ENCODE measurements around the gene TAS2R20.

The TAS2R20 gene

GRCh38 chr12:10960211-10960610 is 37.9 kb downstream of the TAS2R20 start:
- no peak for DNase-seq (ENCODE audit: low read depth in 2 of 3, low spot score in 2 of 3)

- DNase-seq (ENCODE audit: low read depth in 2 of 3, low spot score in 2 of 3), result no peak
These were observed 38.3 kb downstream of the TAS2R20 start for GRCh38 chr12:10959804-10960203.

GRCh38 chr12:10957741-10958140 is 40.4 kb downstream of the TAS2R20 start:
- DNase-seq (ENCODE audit: low read depth in 2 of 3, low spot score in 2 of 3), result no peak

GRCh38 chr12:10956085-10956484 is 42.0 kb downstream of the TAS2R20 start:
- DNase-seq (ENCODE audit: low read depth in 2 of 3, low spot score in 2 of 3), result no peak

- DNase-seq (ENCODE audit: low read depth in 2 of 3, low spot score in 2 of 3), result no peak
These were observed 45.5 kb downstream of the TAS2R20 start for GRCh38 chr12:10952645-10953044.
